Fibroblast of the aortic adventitia (primary cell): Measurements from ENCODE around the gene CSNK1G1. TPM values are rescaled to one million over a fixed set of nuclear protein-coding genes. Genes with fewer than 3 reads are reported as not detected.
A peak's percentile ranks its signal among the peaks of the same experiment; 100 is the strongest.

Experiments
- DNase-seq: peaks from one replicate; pipeline ENCODE4 v3.0.0-alpha.2; 2010; ENCODE audit warnings: low read depth
- H3K4me3 ChIP-seq: 2 replicates; pipeline ENCODE4 v1.5.1; 2011; ENCODE audit warnings: low read depth, mild to moderate bottlenecking, control low read depth, low read length, moderate library complexity
- total RNA-seq: library from RNA; depleted of rRNA; stranded (reverse); fragments of >200 nt; gene quantifications from 2 replicates; pipeline ENCODE4 v1.2.3, GENCODE V29; 2012; ENCODE audit warnings: low replicate concordance
- TF ChIP-seq, protein P1 (sequence below): IDR thresholded peaks from 2 replicates; pipeline ENCODE4 v1.5.1; 2011; ENCODE audit warnings: mild to moderate bottlenecking, low read length, control low read depth, inconsistent platforms; ENCODE audit not compliant: insufficient read depth

The CSNK1G1 gene
- total RNA-seq, 1 donor: 22.0 TPM

DNA sequence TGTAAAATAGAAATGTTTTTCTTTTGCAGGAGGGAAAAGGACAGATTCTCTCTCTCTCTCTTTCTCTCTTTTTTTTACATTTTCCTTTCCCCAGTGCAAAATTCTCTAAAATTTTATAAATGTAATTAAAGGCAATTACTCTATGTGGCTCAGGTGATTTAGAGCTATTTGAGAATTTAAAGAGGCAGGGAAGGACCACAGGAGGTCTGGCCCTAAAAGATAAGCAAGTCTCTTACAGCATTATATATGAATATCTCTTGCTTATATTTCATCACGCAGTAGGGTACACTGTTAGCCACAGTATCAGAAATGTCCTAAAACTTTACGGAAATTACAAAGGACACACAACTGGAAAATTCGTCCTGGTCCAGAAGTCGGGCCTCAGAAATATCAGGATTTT is 122.7 kb downstream of the CSNK1G1 start:
- TF ChIP-seq, protein P1, sequence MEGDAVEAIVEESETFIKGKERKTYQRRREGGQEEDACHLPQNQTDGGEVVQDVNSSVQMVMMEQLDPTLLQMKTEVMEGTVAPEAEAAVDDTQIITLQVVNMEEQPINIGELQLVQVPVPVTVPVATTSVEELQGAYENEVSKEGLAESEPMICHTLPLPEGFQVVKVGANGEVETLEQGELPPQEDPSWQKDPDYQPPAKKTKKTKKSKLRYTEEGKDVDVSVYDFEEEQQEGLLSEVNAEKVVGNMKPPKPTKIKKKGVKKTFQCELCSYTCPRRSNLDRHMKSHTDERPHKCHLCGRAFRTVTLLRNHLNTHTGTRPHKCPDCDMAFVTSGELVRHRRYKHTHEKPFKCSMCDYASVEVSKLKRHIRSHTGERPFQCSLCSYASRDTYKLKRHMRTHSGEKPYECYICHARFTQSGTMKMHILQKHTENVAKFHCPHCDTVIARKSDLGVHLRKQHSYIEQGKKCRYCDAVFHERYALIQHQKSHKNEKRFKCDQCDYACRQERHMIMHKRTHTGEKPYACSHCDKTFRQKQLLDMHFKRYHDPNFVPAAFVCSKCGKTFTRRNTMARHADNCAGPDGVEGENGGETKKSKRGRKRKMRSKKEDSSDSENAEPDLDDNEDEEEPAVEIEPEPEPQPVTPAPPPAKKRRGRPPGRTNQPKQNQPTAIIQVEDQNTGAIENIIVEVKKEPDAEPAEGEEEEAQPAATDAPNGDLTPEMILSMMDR: no peak
- DNase-seq: no peak
- no peak overlapping the region for H3K4me3 ChIP-seq

DNA sequence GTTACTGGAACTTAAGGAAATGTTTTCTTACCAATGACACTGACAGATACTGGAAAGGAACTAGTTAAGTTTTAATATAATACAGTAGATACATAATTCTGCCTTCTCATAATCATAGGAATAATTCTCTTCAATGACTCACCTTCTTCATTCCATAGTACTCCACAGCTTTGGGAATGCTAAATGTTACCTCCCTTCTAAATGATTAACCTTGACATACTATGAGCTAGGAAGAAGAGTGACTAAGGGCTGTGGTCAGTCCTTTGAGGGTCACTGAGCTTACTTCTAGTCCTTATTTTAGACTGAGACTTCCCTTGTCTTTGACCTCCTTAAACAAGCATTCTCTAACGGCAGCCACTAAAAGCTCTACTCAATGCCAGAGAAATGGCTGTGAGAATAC is 123.6 kb downstream of the CSNK1G1 start:
- TF ChIP-seq, protein P1: no peak
- H3K4me3 ChIP-seq: no peak overlapping the region
- peak; percentile 68 for DNase-seq

DNA sequence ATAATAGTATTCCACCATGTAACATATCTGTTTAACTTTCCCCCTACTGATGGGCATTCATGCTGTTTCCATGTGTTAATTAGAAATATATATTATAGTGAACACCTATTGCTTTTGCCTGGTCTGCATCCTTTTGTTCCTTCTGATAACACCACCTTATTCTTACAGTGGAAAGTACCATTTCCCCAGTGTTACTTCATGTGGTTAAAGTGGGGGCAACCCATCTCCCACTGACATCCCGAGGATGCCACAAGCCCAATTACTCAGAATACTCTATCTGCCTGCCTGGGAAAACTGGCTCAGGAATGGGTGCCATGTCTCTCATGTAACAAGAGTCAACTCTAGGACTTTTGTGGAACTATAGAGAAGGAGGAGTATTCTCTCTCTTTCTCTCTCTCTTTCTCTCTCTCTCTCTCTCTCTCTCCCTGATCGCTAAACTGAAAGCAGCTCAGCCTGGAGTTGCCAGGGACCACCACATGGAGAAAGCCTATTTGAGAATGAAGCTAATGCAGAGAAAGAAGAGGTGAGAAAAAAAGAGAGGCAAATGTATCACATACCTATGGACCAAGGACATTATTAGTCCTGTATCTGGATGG is 126.7 kb downstream of the CSNK1G1 start:
- no peak overlapping the region for H3K4me3 ChIP-seq
- TF ChIP-seq, protein P1: no peak
- DNase-seq: no peak

DNA sequence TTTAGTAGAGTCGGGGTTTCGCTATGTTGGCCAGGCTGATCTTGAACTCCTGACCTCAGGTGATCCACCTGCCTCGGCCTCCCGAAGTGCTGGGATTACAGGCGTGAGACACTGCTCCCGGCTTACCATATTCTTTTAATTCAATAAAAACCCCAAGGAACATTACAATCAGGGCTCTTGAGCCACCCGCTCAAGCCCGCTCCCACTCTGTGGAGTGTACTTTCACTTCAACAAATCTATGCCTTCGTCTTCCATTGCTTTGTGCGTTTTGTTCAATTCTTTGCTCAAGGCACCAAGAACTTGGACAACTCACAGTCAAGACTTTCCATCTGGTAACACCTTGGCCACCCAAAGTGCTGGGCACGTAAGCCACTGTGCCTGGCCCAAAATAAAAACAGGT is 130.2 kb downstream of the CSNK1G1 start:
- TF ChIP-seq, protein P1: no peak
- no peak overlapping the region for H3K4me3 ChIP-seq
- DNase-seq: no peak

DNA sequence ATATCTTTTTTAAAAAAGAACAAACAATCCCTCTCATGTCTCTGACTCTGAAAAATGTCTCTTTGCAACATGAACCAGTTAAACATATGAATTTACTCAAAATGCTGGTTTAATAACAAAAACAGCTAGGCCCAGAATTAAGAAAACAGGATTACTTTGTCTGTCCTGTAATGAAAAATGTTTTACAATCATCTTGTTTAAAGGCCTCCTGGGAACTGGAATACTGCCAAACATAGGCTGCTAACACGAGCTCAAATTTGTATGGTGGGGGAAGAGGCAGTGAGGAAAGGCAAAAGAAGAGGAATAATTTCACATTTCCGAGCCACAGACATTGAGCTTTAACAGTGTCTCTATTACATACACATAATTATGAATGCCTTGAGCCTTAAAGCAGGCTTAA is 131.5 kb downstream of the CSNK1G1 start:
- H3K4me3 ChIP-seq: no peak overlapping the region
- DNase-seq: peak; percentile 82
- TF ChIP-seq, protein P1: no peak

DNA sequence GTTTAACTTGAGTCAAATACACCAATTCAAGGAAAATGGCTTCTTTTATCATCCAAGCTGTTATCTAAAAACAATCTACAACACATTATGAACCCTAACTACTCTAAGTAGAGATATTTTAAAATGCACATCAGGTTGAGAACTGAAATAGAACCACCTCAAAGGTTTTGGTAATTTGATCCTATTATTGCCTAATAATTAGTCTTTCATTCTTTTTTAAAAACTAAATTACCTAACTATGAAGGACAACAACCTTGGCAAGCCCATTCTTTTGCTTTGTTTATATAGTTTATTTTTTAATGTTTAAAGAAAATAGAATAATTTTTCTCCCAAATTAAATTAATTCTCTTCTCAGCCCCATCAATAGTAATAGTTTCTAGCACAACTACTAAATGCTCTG is 132.1 kb downstream of the CSNK1G1 start:
- H3K4me3 ChIP-seq: no peak overlapping the region
- no peak for DNase-seq
- TF ChIP-seq, protein P1: no peak
